ENCODE data around the gene CCND2. TPM values are rescaled to one million over a fixed set of nuclear protein-coding genes. Genes with fewer than 3 reads are reported as not detected.

CCND2 gene
- total RNA-seq, 2 experiments from 2014 or later = 486 to 497 TPM

- intact Hi-C loops (cut with micrococcal nuclease) = no loop called here
- H3K27me3 Mint-ChIP-seq (ENCODE audit: low read depth) = no peaks in the 10 kb centered on the region
- H3K4me1 Mint-ChIP-seq (ENCODE audit: low read depth) = peaks cover 20% of the 10 kb centered on the region
- no peak overlapping the region for H3K27ac Mint-ChIP-seq
- H3K36me3 Mint-ChIP-seq (ENCODE audit: low read depth) = peaks cover 3% of the 10 kb centered on the region
- no peak overlapping the region for H3K4me3 Mint-ChIP-seq
- CTCF ChIA-PET = no interaction called here
- no peaks in the 10 kb centered on the region for H3K9me3 Mint-ChIP-seq
- DNase-seq = no peak
Observed at GRCh38 chr12:4261655-4262054, 11.9 kb upstream of the CCND2 start.

GRCh38 chr12:4265280-4265679 is 8.3 kb upstream of the CCND2 start:
- Mint-ChIP-seq H3K27ac (no peak overlapping the region), H3K36me3 (ENCODE audit: low read depth) (no peaks in the 10 kb centered on the region), H3K9me3 (no peaks in the 10 kb centered on the region), H3K4me1 (ENCODE audit: low read depth) (peaks cover 26% of the 10 kb centered on the region), H3K27me3 (ENCODE audit: low read depth) (no peaks in the 10 kb centered on the region), H3K4me3 (no peak overlapping the region)
- DNase-seq = no peak
- CTCF ChIA-PET = interaction anchor here (1.7 kb wide), 1 partner anchor 11 kb away, joined by 6 read pairs; no protein-coding TSS in a partner anchor
- intact Hi-C loops (cut with micrococcal nuclease) = no loop called here

GRCh38 chr12:4266990-4267389 is 6.6 kb upstream of the CCND2 start:
- Mint-ChIP-seq H3K36me3 (ENCODE audit: low read depth) (no peaks in the 10 kb centered on the region), H3K27ac (no peak overlapping the region), H3K4me3 (no peak overlapping the region), H3K4me1 (ENCODE audit: low read depth) (peaks cover 20% of the 10 kb centered on the region), H3K9me3 (no peaks in the 10 kb centered on the region), H3K27me3 (ENCODE audit: low read depth) (no peaks in the 10 kb centered on the region)
- intact Hi-C loops (cut with micrococcal nuclease) = no loop called here
- CTCF ChIA-PET = interaction anchor here (7.0 kb wide), 1 partner anchor 123 kb away, joined by 54 read pairs; no protein-coding TSS in a partner anchor
- DNase-seq = no peak

GRCh38 chr12:4267704-4268328 is 5.7 kb upstream of the CCND2 start:
- Mint-ChIP-seq H3K9me3 (no peaks in the 10 kb centered on the region), H3K36me3 (ENCODE audit: low read depth) (no peaks in the 10 kb centered on the region), H3K27me3 (ENCODE audit: low read depth) (no peaks in the 10 kb centered on the region), H3K4me1 (ENCODE audit: low read depth) (peaks cover 20% of the 10 kb centered on the region), H3K4me3 (peak overlapping the region; percentile 94), H3K27ac (peak overlapping the region; percentile 99)
- intact Hi-C loops (cut with micrococcal nuclease) = loop anchor here (2.0 kb wide), 2 partner anchors 17 to 51 kb away; no protein-coding TSS in a partner anchor
- no peak for DNase-seq
- CTCF ChIA-PET = interaction anchor here (0.6 to 7.0 kb wide), 12 partner anchors 10 to 360 kb away, joined by 3 to 54 read pairs (median 3); no protein-coding TSS in a partner anchor

- CTCF ChIA-PET = interaction anchor here (0.6 to 7.0 kb wide), 13 partner anchors 9 to 361 kb away, joined by 3 to 54 read pairs (median 3); no protein-coding TSS in a partner anchor
- Mint-ChIP-seq H3K9me3 (no peaks in the 10 kb centered on the region), H3K4me1 (ENCODE audit: low read depth) (peaks cover 20% of the 10 kb centered on the region), H3K4me3 (peak overlapping the region; percentile 94), H3K27ac (peak overlapping the region; percentile 99), H3K27me3 (ENCODE audit: low read depth) (no peaks in the 10 kb centered on the region), H3K36me3 (ENCODE audit: low read depth) (no peaks in the 10 kb centered on the region)
- peak; percentile 44 for DNase-seq
- intact Hi-C loops (cut with micrococcal nuclease) = loop anchor here (2.0 kb wide), 2 partner anchors 18 to 52 kb away; no protein-coding TSS in a partner anchor
Observed at GRCh38 chr12:4268329-4269181, 5.0 kb upstream of the CCND2 start.

GRCh38 chr12:4269279-4269991 is 4.1 kb upstream of the CCND2 start:
- intact Hi-C loops (cut with micrococcal nuclease) = loop anchor here (2.0 kb wide), 2 partner anchors 19 to 53 kb away; no protein-coding TSS in a partner anchor
- H3K9me3 Mint-ChIP-seq = no peaks in the 10 kb centered on the region
- H3K27ac Mint-ChIP-seq = peak overlapping the region; percentile 99
- peaks cover 7% of the 10 kb centered on the region for H3K36me3 Mint-ChIP-seq (ENCODE audit: low read depth)
- no peaks in the 10 kb centered on the region for H3K27me3 Mint-ChIP-seq (ENCODE audit: low read depth)
- peak overlapping the region; percentile 99 for H3K4me3 Mint-ChIP-seq
- CTCF ChIA-PET = interaction anchor here (1.2 to 7.0 kb wide), 5 partner anchors 8 to 306 kb away, joined by 5 to 54 read pairs (median 9); no protein-coding TSS in a partner anchor
- peak; percentile 99 for DNase-seq
- peaks cover 20% of the 10 kb centered on the region for H3K4me1 Mint-ChIP-seq (ENCODE audit: low read depth)

- Mint-ChIP-seq H3K4me3 (peak overlapping the region; percentile 99), H3K9me3 (no peaks in the 10 kb centered on the region), H3K27ac (peak overlapping the region; percentile 99), H3K4me1 (ENCODE audit: low read depth) (peaks cover 20% of the 10 kb centered on the region), H3K36me3 (ENCODE audit: low read depth) (peaks cover 15% of the 10 kb centered on the region), H3K27me3 (ENCODE audit: low read depth) (no peaks in the 10 kb centered on the region)
- intact Hi-C loops (cut with micrococcal nuclease) = loop anchor here (5.0 kb wide), 2 partner anchors 237 to 283 kb away; no protein-coding TSS in a partner anchor
- peak; percentile 67 for DNase-seq
- CTCF ChIA-PET = interaction anchor here (1.2 to 7.0 kb wide), 3 partner anchors 126 to 162 kb away, joined by 5 to 54 read pairs (median 9); no protein-coding TSS in a partner anchor
Observed at GRCh38 chr12:4270016-4270830, 3.3 kb upstream of the CCND2 start.

GRCh38 chr12:4270831-4271716 is 2.5 kb upstream of the CCND2 start:
- peak; percentile 72 for DNase-seq
- H3K4me3 Mint-ChIP-seq = peak overlapping the region; percentile 99
- peak overlapping the region; percentile 99 for H3K27ac Mint-ChIP-seq
- H3K27me3 Mint-ChIP-seq (ENCODE audit: low read depth) = no peaks in the 10 kb centered on the region
- H3K4me1 Mint-ChIP-seq (ENCODE audit: low read depth) = peaks cover 20% of the 10 kb centered on the region
- intact Hi-C loops (cut with micrococcal nuclease) = loop anchor here (1.0 to 5.0 kb wide), 3 partner anchors 236 to 398 kb away; partner anchors contain the start of gene PARP11
- peaks cover 23% of the 10 kb centered on the region for H3K36me3 Mint-ChIP-seq (ENCODE audit: low read depth)
- H3K9me3 Mint-ChIP-seq = no peaks in the 10 kb centered on the region
- CTCF ChIA-PET = interaction anchor here (0.8 to 7.0 kb wide), 6 partner anchors 20 to 163 kb away, joined by 3 to 54 read pairs (median 4); no protein-coding TSS in a partner anchor

GRCh38 chr12:4271717-4272423 is 1.7 kb upstream of the CCND2 start:
- no peaks in the 10 kb centered on the region for H3K9me3 Mint-ChIP-seq

More at GRCh38 chr12:4271717-4272423, 1.7 kb upstream of the CCND2 start:
- Mint-ChIP-seq H3K36me3 (ENCODE audit: low read depth) (peaks cover 31% of the 10 kb centered on the region), H3K27me3 (ENCODE audit: low read depth) (no peaks in the 10 kb centered on the region), H3K27ac (peak overlapping the region; percentile 99), H3K4me3 (peak overlapping the region; percentile 99), H3K4me1 (ENCODE audit: low read depth) (peaks cover 20% of the 10 kb centered on the region)
- intact Hi-C loops (cut with micrococcal nuclease) = loop anchor here (1.0 to 5.0 kb wide), 8 partner anchors 21 to 399 kb away; partner anchors contain the start of gene PARP11
- peak; percentile 95 for DNase-seq
- CTCF ChIA-PET = interaction anchor here (0.8 to 7.0 kb wide), 6 partner anchors 21 to 164 kb away, joined by 3 to 54 read pairs (median 4); no protein-coding TSS in a partner anchor
